HepG2 (cell line): ENCODE measurements around the gene GDF15. TPM values are rescaled to one million over a fixed set of nuclear protein-coding genes. Genes with fewer than 3 reads are reported as not detected.

Source experiments
- CREB3 ChIP-seq: sonication (generic); formaldehyde crosslinking; IDR thresholded peaks from 2 replicates; pipeline ENCODE4 v1.5.0; 2020; ENCODE audit warnings: missing genetic modification reagents
- HMGA1 ChIP-seq: sonication (generic); formaldehyde crosslinking; conservative IDR thresholded peaks from 2 replicates; pipeline ENCODE4 v1.4.0; 2020; ENCODE audit warnings: missing genetic modification reagents
- KDM4B ChIP-seq: sonication (generic); formaldehyde crosslinking; IDR thresholded peaks from 2 replicates; pipeline ENCODE4 v1.4.0; 2020; ENCODE audit warnings: missing genetic modification reagents
- MAZ ChIP-seq, 2 experiments: sonication (generic) in 1 of 2; formaldehyde crosslinking in 1 of 2; IDR thresholded peaks; 2 replicates each; pipeline versions ENCODE4 v1.5.0 to v1.6.1; 2012 to 2020; ENCODE audit warnings: low read depth in 2 of 2, mild to moderate bottlenecking in 2 of 2, borderline replicate concordance in 1 of 2, improper control_type of control experiment in 1 of 2, low read length in 1 of 2, missing genetic modification reagents in 1 of 2, moderate library complexity in 1 of 2
- NFIC ChIP-seq: IDR thresholded peaks from 2 replicates; pipeline ENCODE4 v1.6.1; 2012; ENCODE audit warnings: mild to moderate bottlenecking, low read length, inconsistent platforms
- NR2C2 ChIP-seq: sonication (generic); formaldehyde crosslinking; IDR thresholded peaks from 2 replicates; pipeline ENCODE4 v1.4.0; 2020; ENCODE audit warnings: missing genetic modification reagents, mild to moderate bottlenecking, moderate library complexity, borderline replicate concordance
- NR2F1 ChIP-seq, 2 experiments: fragments of 450-650 bp in 1 of 2; formaldehyde crosslinking in 1 of 2; IDR thresholded peaks; 2 replicates each; pipeline versions ENCODE4 v1.5.0 to v1.6.1; 2016 to 2020; ENCODE audit warnings: mild to moderate bottlenecking in 1 of 2, missing compliant biosample characterization in 1 of 2, missing genetic modification reagents in 1 of 2, moderate library complexity in 1 of 2
- PTBP1 ChIP-seq: fragments of 200-400 bp; formaldehyde crosslinking; IDR thresholded peaks from 2 replicates; pipeline ENCODE4 v1.6.1; 2018; ENCODE audit warnings: low read length, low read depth; ENCODE audit not compliant: poor library complexity, severe bottlenecking
- RBFOX2 ChIP-seq: fragments of 200-400 bp; formaldehyde crosslinking; IDR thresholded peaks from 2 replicates; pipeline ENCODE4 v1.6.1; 2017; ENCODE audit warnings: low read depth, mild to moderate bottlenecking, low read length
- SP5 ChIP-seq: IDR thresholded peaks from 2 replicates; pipeline ENCODE4 v1.6.1; 2016; ENCODE audit warnings: low read depth, borderline replicate concordance
- SRY ChIP-seq: sonication (generic); formaldehyde crosslinking; IDR thresholded peaks from 2 replicates; pipeline ENCODE4 v1.8.0; 2022; ENCODE audit warnings: mild to moderate bottlenecking, missing genetic modification reagents
- ZFY ChIP-seq: sonication (generic); formaldehyde crosslinking; IDR thresholded peaks from 2 replicates; pipeline ENCODE4 v1.4.0; 2020; ENCODE audit warnings: missing genetic modification reagents
- ZNF549 ChIP-seq: sonication (generic); formaldehyde crosslinking; IDR thresholded peaks from 2 replicates; pipeline ENCODE4 v1.5.0; 2020; ENCODE audit warnings: missing genetic modification reagents
- ZNF644 ChIP-seq: IDR thresholded peaks from 2 replicates; pipeline ENCODE4 v1.6.1; 2016; ENCODE audit warnings: low read depth
- ZNF75D ChIP-seq: sonication (generic); formaldehyde crosslinking; IDR thresholded peaks from 2 replicates; pipeline ENCODE4 v1.8.1; 2023; ENCODE audit warnings: missing genetic modification reagents, mild to moderate bottlenecking, borderline replicate concordance
- ZNF850 ChIP-seq: sonication (generic); formaldehyde crosslinking; conservative IDR thresholded peaks from 2 replicates; pipeline ENCODE4 v1.9.0; 2021; ENCODE audit warnings: mild to moderate bottlenecking, missing genetic modification reagents
- polyA plus RNA-seq, 8 experiments: library from polyadenylated mRNA; depleted of rRNA in 3 of 8; stranded (reverse) in 7 of 8; unstranded in 1 of 8; fragments of >200 nt; fragmentation: Illumina TruSeq in 4 of 8; extraction: Trizol in 4 of 8; gene quantifications; 2 replicates each; pipeline versions ENCODE4 v1.2.1 to v1.2.3, GENCODE V29; 2011 to 2016; ENCODE audit warnings: low read depth in 4 of 8, missing spikeins in 1 of 8, mixed read lengths in 1 of 8; ENCODE audit not compliant: insufficient read depth in 1 of 8
- total RNA-seq, 5 experiments: library from RNA; depleted of rRNA; stranded (reverse); fragments of >200 nt; fragmentation: Illumina TruSeq; extraction: Trizol; gene quantifications; 2 replicates each; pipeline ENCODE4 v1.2.3, GENCODE V29; 2016; ENCODE audit warnings: low read depth in 1 of 5
- TF ChIP-seq, protein P1 (sequence below): sonication (generic); formaldehyde crosslinking; IDR thresholded peaks from 2 replicates; pipeline ENCODE4 v1.8.0; 2022; ENCODE audit warnings: missing genetic modification reagents, mild to moderate bottlenecking, borderline replicate concordance
- TF ChIP-seq, protein P2 (sequence below): sonication (generic); formaldehyde crosslinking; IDR thresholded peaks from 2 replicates; pipeline ENCODE4 v1.8.0; 2022; ENCODE audit warnings: missing genetic modification reagents, low read depth, mild to moderate bottlenecking, borderline replicate concordance
- TF ChIP-seq, protein P3 (sequence below): sonication (generic); formaldehyde crosslinking; IDR thresholded peaks from 2 replicates; pipeline ENCODE4 v1.4.0; 2020; ENCODE audit warnings: missing genetic modification reagents
- TF ChIP-seq, protein P4 (sequence below): sonication (generic); formaldehyde crosslinking; IDR thresholded peaks from 2 replicates; pipeline ENCODE4 v1.8.1; 2023; ENCODE audit warnings: missing genetic modification reagents, inconsistent platforms, borderline replicate concordance

GDF15 gene
- total and polyA plus RNA-seq, 2 of the 13 experiments (the other 11 are each of a cell fraction or from before 2014, with no cell fraction given): 146 to 422 TPM

DNA sequence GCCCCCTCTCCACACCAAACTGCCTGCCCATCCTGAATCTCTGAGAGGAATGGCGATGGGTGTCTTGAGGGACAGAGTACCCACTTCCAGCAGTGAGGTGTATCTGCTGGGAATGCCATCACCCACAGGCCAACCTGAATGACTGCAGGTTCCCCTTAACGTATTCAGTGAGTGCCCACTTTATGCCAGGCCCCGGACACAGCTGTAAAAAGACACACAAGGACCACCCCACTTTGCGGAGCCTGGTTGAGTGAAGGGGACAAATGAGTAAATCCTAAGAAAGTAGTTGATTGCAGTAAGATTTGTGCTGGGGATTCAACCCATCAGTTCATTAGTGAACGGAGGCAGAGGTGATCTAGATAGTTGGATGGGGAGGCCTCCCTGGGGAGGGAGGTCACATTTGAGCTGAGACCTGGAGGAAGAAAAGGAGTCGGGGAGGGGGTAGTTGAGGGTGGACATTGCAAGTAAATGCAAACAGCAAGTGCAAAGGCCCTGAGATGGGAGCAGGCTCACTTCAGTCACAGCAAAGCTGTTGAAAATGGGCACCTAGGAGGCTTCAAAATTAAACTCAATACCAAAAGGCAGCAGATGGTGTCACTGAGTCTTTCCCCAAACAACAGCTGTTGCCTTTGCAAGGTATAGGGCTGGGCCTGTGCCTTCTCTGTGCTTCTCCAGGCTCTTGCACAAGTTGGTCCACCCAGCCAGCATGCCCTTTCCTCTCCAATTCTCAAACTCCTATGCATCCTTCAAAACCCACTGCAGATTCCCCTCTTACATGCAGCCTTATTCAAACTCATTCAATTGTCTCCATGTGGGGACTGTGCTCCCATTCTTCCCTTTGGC lies 4.3 kb downstream of the GDF15 start (continued):
- no peak for TF ChIP-seq PTBP1
- TF ChIP-seq NFIC: peak; percentile 66
- no peak for TF ChIP-seq NR2F1 (CRISPR knock-in tag; IDR thresholded peaks at IDR 0.05)
- no peak for TF ChIP-seq ZFY (CRISPR knock-in tag)
- no peak for TF ChIP-seq ZNF549
- no peak for TF ChIP-seq ZNF850 (CRISPR knock-in tag)
- peak; percentile 80 for TF ChIP-seq RBFOX2
- TF ChIP-seq, protein P1, sequence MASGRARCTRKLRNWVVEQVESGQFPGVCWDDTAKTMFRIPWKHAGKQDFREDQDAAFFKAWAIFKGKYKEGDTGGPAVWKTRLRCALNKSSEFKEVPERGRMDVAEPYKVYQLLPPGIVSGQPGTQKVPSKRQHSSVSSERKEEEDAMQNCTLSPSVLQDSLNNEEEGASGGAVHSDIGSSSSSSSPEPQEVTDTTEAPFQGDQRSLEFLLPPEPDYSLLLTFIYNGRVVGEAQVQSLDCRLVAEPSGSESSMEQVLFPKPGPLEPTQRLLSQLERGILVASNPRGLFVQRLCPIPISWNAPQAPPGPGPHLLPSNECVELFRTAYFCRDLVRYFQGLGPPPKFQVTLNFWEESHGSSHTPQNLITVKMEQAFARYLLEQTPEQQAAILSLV (CRISPR knock-in tag): no peak
- no peak for TF ChIP-seq ZNF75D (CRISPR knock-in tag)
- no peak; the same call in 1 of the 2 replicates for TF ChIP-seq SRY (CRISPR knock-in tag)
- no peak for TF ChIP-seq KDM4B (CRISPR knock-in tag)
- no peak for TF ChIP-seq CREB3 (CRISPR knock-in tag)
- TF ChIP-seq NR2C2 (CRISPR knock-in tag): no peak
- TF ChIP-seq, protein P2, sequence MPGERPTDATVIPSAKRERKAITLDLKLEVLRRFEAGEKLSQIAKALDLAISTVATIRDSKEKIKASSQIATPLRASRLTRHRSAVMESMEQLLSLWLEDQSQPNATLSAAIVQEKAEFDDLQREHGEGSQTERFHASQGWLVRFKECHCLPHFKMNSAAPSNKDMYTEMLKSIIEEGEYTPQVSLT: no peak
- TF ChIP-seq MAZ (IDR thresholded peaks at IDR 0.05; ENCODE audit: borderline replicate concordance, low read depth, low read length): no peak
- no peak; the same call in none of the 2 replicates for TF ChIP-seq MAZ (CRISPR knock-in tag; IDR thresholded peaks at IDR 0.05; ENCODE audit: low read depth)
- TF ChIP-seq, protein P3, sequence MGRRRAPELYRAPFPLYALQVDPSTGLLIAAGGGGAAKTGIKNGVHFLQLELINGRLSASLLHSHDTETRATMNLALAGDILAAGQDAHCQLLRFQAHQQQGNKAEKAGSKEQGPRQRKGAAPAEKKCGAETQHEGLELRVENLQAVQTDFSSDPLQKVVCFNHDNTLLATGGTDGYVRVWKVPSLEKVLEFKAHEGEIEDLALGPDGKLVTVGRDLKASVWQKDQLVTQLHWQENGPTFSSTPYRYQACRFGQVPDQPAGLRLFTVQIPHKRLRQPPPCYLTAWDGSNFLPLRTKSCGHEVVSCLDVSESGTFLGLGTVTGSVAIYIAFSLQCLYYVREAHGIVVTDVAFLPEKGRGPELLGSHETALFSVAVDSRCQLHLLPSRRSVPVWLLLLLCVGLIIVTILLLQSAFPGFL: no peak
- no peak for TF ChIP-seq ZNF644 (CRISPR knock-in tag)
- TF ChIP-seq, protein P4, sequence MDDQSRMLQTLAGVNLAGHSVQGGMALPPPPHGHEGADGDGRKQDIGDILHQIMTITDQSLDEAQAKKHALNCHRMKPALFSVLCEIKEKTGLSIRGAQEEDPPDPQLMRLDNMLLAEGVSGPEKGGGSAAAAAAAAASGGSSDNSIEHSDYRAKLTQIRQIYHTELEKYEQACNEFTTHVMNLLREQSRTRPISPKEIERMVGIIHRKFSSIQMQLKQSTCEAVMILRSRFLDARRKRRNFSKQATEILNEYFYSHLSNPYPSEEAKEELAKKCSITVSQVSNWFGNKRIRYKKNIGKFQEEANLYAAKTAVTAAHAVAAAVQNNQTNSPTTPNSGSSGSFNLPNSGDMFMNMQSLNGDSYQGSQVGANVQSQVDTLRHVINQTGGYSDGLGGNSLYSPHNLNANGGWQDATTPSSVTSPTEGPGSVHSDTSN (CRISPR knock-in tag): no peak
- TF ChIP-seq SP5: 0 out of 2 replicates have a peak, but pooled peaks have one; percentile 8
- no peak for TF ChIP-seq HMGA1 (CRISPR knock-in tag)
